ENCODE results near the gene GLI1. TPM values are rescaled to one million over a fixed set of nuclear protein-coding genes. Genes with fewer than 3 reads are reported as not detected.
A peak's percentile ranks its signal among the peaks of the same experiment; 100 is the strongest.

Gene GLI1
- total RNA-seq, 1 experiment from 2014 or later = 25.8 TPM

- peak overlapping the region; percentile 95 to 99 (median 97) for H3K27ac Mint-ChIP-seq
- H3K9me3 Mint-ChIP-seq = peaks cover 3 to 6% of the 10 kb centered on the region in 2 experiments; a peak in 3 of 5 replicates
- no peaks in the 10 kb centered on the region for H3K9me3 ChIP-seq (ENCODE audit: control insufficient read depth, low read depth, low read length)
- peaks cover 8% of the 10 kb centered on the region; the same call in 1 of the 2 replicates for H3K79me2 ChIP-seq (ENCODE audit: insufficient read depth, low read length)
- no peak overlapping the region for H4K91ac ChIP-seq (ENCODE audit: insufficient read length, low read depth, low read length)
- no peaks in the 10 kb centered on the region for H3K27me3 ChIP-seq (ENCODE audit: insufficient read depth, low read length)
- H2AK5ac ChIP-seq (ENCODE audit: insufficient read length, low read length) = no peak overlapping the region
- no peak overlapping the region for H4K8ac ChIP-seq (replicated peaks; ENCODE audit: insufficient read length, low read depth, low read length)
- H3K79me1 ChIP-seq (ENCODE audit: insufficient read depth, low read depth, low read length, poor library complexity, severe bottlenecking) = no peaks in the 10 kb centered on the region
- no peak overlapping the region for H4K5ac ChIP-seq (ENCODE audit: insufficient read length, low read depth, low read length)
- WGBS (ENCODE audit: extremely low coverage, insufficient read length, low lambda C conversion rate) = 100% methylated on average over 1 of the region's 11 CpGs
- peak overlapping the region; percentile 85 for H3K9ac ChIP-seq (ENCODE audit: extremely low read depth, insufficient read length, low read length)
- no peak overlapping the region for H2BK15ac ChIP-seq (ENCODE audit: low read depth, low read length)
- no peaks in the 10 kb centered on the region for H3K27me3 Mint-ChIP-seq (ENCODE audit: low read depth)
- no peak overlapping the region for H2BK12ac ChIP-seq (ENCODE audit: insufficient read length, low read depth, low read length)
- peaks cover 8 to 9% of the 10 kb centered on the region in 2 experiments for H3K4me1 Mint-ChIP-seq
- H2BK5ac ChIP-seq (ENCODE audit: insufficient read length, low read length) = peak overlapping the region; percentile 2
- peaks cover 2% of the 10 kb centered on the region; the same call in 1 of the 2 replicates for H3K4me1 ChIP-seq (ENCODE audit: insufficient read depth, low read length)
- no peak overlapping the region for H3T11ph ChIP-seq (ENCODE audit: low read length)
- H3K23ac ChIP-seq (ENCODE audit: insufficient read length, low read depth, low read length) = no peak overlapping the region
- no peak overlapping the region for H3K56ac ChIP-seq (ENCODE audit: insufficient read length, low read depth, low read length)
- peak overlapping the region; percentile 74 for H3K18ac ChIP-seq (ENCODE audit: insufficient read length, low read depth, low read length)
- H3K23me2 ChIP-seq (ENCODE audit: insufficient read length, low read depth, low read length, poor library complexity, severe bottlenecking) = peaks cover 5% of the 10 kb centered on the region
- H3K4me2 ChIP-seq (ENCODE audit: insufficient read depth, insufficient read length, low read length) = peak overlapping the region; percentile 90
- TF ChIP-seq CTCF (conservative IDR thresholded peaks at IDR 0.05) = no peak
- no peak overlapping the region for H2BK120ac ChIP-seq (ENCODE audit: low read depth, low read length, poor library complexity, severe bottlenecking)
- peak overlapping the region; percentile 95; the same call in 1 of the 2 replicates for H3K14ac ChIP-seq (ENCODE audit: insufficient read depth, low read length)
- H4K20me1 ChIP-seq (ENCODE audit: control insufficient read depth, insufficient read depth, insufficient read length) = no peaks in the 10 kb centered on the region
- H3K4ac ChIP-seq (ENCODE audit: low read depth, low read length) = no peak overlapping the region; the same call in 1 of the 2 replicates
- no peak for DNase-seq
- no peak overlapping the region for H2AFZ ChIP-seq (ENCODE audit: low read length)
- H3K36me3 Mint-ChIP-seq (ENCODE audit: insufficient read depth in 1 of 3, low read depth in 3 of 3) = peaks cover 48 to 52% (median 49%) of the 10 kb centered on the region in 3 experiments
- H3K4me3 Mint-ChIP-seq = peak overlapping the region; percentile 96 to 97
- H3K27ac ChIP-seq (ENCODE audit: insufficient read length, low read depth, low read length) = no peak overlapping the region
- no peak overlapping the region for H2BK20ac ChIP-seq (ENCODE audit: low read depth, low read length, poor library complexity, severe bottlenecking)
These were observed 29.0 kb downstream of the GLI1 start for GRCh38 chr12:57488402-57489156.

Data from H9 (cell line).